ENCODE results near the gene TEX44.
"Not testable (repeated sequence)": the region's sequence is repeated elsewhere in the genome, so short reads cannot be mapped to it uniquely, and the experiment has no call there.

The TEX44 gene

DNA sequence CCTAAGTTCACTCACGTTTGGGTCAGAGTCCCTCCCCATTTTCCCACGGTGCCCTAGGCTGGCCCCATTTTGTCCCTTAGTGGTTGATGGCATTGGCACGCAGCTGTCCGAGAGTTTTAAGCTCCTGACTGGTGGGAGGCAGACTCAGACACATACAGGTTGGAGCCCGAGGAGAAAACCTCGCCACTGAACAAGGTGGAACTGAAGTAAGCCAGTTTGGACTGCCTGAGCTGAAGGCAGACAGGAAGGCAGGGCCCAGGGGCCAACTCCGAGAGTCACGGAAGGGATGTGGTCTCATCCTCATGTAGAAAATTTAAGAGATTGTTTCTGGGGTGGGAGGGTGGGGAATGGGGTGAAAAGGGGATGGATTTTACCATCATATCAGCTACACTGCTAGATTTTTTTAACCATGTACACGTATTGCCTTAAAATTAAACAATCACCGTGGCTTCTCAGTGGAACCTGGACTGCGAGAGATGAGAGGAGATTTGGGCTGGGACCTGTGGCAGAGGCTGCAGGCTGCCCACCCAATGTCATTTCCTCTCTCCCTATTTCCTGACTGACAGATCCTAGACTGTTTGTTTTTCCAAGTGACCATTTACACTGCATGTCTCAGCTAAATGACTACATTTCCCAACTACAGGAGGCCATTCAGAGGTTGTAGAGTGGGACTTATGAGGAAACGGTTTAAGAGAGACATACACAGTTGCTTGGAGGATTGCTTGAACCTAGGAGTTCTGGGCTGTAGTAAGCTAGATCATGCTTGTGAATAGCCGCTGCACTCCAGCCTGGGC is 43.0 kb upstream of the TEX44 start:
- Histone ChIP-seq H3K27me3 (ENCODE audit: insufficient read depth, low read depth, severe bottlenecking) (no peaks in the 10 kb centered on the region), H3K4me3 (ENCODE audit: low read depth, low read length) (no peak overlapping the region), H3K27ac (no peak overlapping the region), H3K9me3 (ENCODE audit: severe bottlenecking) (peaks cover 16% of the 10 kb centered on the region), H3K36me3 (no peaks in the 10 kb centered on the region)
- DNase-seq: no peak
- TF ChIP-seq, protein P1, sequence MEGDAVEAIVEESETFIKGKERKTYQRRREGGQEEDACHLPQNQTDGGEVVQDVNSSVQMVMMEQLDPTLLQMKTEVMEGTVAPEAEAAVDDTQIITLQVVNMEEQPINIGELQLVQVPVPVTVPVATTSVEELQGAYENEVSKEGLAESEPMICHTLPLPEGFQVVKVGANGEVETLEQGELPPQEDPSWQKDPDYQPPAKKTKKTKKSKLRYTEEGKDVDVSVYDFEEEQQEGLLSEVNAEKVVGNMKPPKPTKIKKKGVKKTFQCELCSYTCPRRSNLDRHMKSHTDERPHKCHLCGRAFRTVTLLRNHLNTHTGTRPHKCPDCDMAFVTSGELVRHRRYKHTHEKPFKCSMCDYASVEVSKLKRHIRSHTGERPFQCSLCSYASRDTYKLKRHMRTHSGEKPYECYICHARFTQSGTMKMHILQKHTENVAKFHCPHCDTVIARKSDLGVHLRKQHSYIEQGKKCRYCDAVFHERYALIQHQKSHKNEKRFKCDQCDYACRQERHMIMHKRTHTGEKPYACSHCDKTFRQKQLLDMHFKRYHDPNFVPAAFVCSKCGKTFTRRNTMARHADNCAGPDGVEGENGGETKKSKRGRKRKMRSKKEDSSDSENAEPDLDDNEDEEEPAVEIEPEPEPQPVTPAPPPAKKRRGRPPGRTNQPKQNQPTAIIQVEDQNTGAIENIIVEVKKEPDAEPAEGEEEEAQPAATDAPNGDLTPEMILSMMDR (IDR thresholded peaks at IDR 0.05; ENCODE audit: low read depth, low read length): no peak

DNA sequence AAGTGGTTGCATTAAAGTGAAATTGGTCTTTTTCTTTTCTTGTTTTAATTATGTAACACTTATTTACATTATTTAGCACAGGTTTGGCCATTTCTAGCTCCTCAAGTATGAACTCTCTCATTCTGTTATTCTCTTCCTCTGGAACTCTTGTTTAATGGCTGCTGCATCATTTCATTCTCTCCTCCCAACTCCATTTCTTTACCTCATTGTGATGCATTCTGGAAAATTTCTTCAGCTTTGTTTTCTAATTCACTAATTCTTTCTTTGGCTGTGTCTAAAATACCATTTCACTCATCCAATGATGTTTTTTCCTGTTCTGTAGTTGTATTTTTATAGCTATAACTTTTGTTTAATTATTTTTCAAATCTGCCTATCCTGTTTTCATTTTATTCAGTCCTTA is 39.9 kb upstream of the TEX44 start:
- no peak for DNase-seq
- peaks cover 16% of the 10 kb centered on the region for H3K9me3 ChIP-seq (ENCODE audit: severe bottlenecking)

DNA sequence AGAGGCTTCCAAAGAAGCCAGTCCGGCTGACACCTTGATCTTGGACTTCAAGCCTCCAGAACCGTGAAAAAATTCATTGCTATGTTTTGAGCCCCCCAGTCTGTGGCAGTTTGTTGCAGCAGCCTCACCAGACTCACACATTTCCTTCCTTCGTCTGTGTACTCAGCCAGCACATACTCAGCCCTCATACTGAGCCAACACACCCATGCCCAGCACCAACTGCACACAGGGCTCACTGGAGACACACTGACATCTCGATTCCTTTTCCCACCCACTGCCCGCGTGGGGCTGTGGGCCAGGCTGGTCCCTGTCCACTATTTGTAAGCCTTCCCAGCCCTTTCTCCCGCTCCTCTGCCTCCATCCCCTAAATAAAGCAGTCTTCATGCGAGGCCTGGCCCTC is 38.3 kb upstream of the TEX44 start:
- TF ChIP-seq, protein P1 (IDR thresholded peaks at IDR 0.05; ENCODE audit: low read depth, low read length): no peak
- H3K4me3 ChIP-seq (ENCODE audit: low read depth, low read length): no peak overlapping the region
- no peaks in the 10 kb centered on the region for H3K36me3 ChIP-seq
- no peak for DNase-seq
- no peak overlapping the region for H3K27ac ChIP-seq
- no peaks in the 10 kb centered on the region for H3K27me3 ChIP-seq (ENCODE audit: insufficient read depth, low read depth, severe bottlenecking)
- H3K9me3 ChIP-seq (ENCODE audit: severe bottlenecking): peaks cover 16% of the 10 kb centered on the region

More for the DNA sequence above, 39.9 kb upstream of the TEX44 start:
- Histone ChIP-seq H3K27me3 (ENCODE audit: insufficient read depth, low read depth, severe bottlenecking) (no peaks in the 10 kb centered on the region), H3K4me3 (ENCODE audit: low read depth, low read length) (no peak overlapping the region), H3K36me3 (no peaks in the 10 kb centered on the region), H3K27ac (no peak overlapping the region)
- TF ChIP-seq, protein P1 (IDR thresholded peaks at IDR 0.05; ENCODE audit: low read depth, low read length): no peak

DNA sequence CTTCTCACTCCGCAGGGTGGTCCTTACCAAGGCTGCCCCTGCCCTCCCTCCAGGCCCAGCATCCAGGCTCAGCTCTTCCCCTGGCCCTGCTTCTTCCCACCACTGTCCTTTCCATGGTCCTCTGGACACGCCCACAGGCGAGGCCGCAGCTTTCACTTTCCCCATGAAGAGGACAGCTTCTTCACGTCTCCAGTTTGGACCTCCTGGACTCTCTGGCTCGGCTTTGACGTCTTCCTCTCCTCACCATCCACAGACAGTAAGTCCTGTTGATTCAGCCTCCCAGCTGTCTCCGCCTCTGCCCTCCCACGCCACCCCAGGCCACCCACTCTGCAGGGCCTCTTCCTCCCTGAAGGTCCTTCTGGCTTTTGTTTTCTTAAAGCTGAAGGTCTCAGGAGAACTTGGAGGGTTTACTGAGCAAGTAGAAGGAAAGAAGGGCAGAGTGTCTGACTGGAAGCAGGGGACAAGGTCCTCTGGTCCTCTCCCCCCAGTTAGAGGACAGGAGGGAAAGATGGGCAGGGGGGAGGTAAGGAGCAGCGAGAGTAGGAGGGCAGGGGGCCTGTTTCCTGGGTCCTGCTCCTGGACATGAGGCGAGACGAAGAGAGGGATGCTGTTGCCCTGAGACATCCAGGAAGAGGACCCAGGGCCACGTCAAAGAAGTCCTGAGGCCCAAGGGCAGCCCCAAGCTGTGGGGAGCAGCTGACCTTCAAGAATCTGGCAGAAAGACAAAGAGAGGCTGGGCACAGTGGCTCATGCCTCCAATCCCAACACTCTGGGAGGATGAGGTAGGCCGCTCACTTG is 37.7 kb upstream of the TEX44 start:
- Histone ChIP-seq H3K27ac (no peak overlapping the region), H3K27me3 (ENCODE audit: insufficient read depth, low read depth, severe bottlenecking) (no peaks in the 10 kb centered on the region), H3K4me3 (ENCODE audit: low read depth, low read length) (no peak overlapping the region), H3K9me3 (ENCODE audit: severe bottlenecking) (peaks cover 16% of the 10 kb centered on the region), H3K36me3 (no peaks in the 10 kb centered on the region)
- TF ChIP-seq, protein P1 (IDR thresholded peaks at IDR 0.05; ENCODE audit: low read depth, low read length): no peak
- no peak for DNase-seq

DNA sequence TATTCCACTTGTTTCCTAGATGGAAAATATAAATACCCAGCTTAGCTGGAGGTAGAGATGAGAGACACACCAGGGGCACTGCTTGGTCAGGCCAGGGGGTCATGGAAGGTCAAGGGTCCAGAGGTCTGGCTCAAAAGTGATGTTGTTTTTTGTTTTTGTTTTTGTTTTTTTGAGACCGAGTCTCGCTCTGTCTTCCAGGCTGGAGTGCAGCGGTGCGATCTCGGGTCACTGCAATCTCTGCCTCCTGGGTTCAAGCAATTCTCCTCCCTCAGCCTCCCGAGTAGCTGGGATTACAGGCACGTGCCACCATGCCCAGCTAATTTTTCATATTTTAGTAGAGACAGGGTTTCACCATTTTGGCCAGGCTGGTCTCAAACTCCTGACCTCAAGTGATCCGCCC is 36.2 kb upstream of the TEX44 start:
- H3K27ac ChIP-seq; H3K27me3 ChIP-seq (ENCODE audit: insufficient read depth, low read depth, severe bottlenecking); H3K36me3 ChIP-seq; H3K4me3 ChIP-seq (ENCODE audit: low read depth, low read length); DNase-seq: not testable (repeated sequence)
- H3K9me3 ChIP-seq (ENCODE audit: severe bottlenecking): peaks cover 11% of the 10 kb centered on the region

DNA sequence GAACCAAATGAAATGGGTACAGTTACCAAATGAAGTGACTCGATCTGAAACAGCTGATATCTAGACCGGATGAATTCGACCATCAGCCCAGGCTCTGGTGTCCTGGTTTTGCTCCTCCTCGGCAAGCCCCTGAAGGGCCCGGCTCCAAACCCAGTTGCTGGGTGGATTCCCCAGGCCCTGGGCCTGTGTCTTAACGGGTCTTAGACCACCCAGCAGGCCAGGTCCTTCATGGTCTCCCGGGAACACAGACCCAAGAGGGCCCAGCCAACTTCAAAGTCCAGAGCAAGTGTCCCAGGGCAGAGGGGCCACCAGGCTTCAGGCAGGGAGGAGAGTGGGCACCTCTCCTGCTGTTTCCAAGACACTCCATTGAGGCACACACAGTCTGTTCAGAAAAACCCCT is 35.7 kb upstream of the TEX44 start:
- TF ChIP-seq, protein P1 (IDR thresholded peaks at IDR 0.05; ENCODE audit: low read depth, low read length): no peak
- Histone ChIP-seq H3K4me3 (ENCODE audit: low read depth, low read length) (no peak overlapping the region), H3K36me3 (no peaks in the 10 kb centered on the region), H3K27ac (no peak overlapping the region), H3K27me3 (ENCODE audit: insufficient read depth, low read depth, severe bottlenecking) (no peaks in the 10 kb centered on the region), H3K9me3 (ENCODE audit: severe bottlenecking) (peaks cover 11% of the 10 kb centered on the region)
- DNase-seq: no peak

Measured in WERI-Rb-1 (cell line).